ENCODE data around the gene SEC24B.
A peak's percentile ranks its signal among the peaks of the same experiment; 100 is the strongest.

- TF ChIP-seq, protein P1, sequence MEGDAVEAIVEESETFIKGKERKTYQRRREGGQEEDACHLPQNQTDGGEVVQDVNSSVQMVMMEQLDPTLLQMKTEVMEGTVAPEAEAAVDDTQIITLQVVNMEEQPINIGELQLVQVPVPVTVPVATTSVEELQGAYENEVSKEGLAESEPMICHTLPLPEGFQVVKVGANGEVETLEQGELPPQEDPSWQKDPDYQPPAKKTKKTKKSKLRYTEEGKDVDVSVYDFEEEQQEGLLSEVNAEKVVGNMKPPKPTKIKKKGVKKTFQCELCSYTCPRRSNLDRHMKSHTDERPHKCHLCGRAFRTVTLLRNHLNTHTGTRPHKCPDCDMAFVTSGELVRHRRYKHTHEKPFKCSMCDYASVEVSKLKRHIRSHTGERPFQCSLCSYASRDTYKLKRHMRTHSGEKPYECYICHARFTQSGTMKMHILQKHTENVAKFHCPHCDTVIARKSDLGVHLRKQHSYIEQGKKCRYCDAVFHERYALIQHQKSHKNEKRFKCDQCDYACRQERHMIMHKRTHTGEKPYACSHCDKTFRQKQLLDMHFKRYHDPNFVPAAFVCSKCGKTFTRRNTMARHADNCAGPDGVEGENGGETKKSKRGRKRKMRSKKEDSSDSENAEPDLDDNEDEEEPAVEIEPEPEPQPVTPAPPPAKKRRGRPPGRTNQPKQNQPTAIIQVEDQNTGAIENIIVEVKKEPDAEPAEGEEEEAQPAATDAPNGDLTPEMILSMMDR (IDR thresholded peaks at IDR 0.05; ENCODE audit: low read depth, low read length, missing input control) = no peak
- TF ChIP-seq ZBTB33 (IDR thresholded peaks at IDR 0.05) (peak; percentile 71), YY1 (IDR thresholded peaks at IDR 0.05) (peak; percentile 52), RAD21 (IDR thresholded peaks at IDR 0.05) (peak; percentile 35 to 69), MAX (IDR thresholded peaks at IDR 0.05) (peak; percentile 82), FOXA1 (IDR thresholded peaks at IDR 0.05) (peak; percentile 34), REST (IDR thresholded peaks at IDR 0.05) (peak; percentile 62), SP1 (IDR thresholded peaks at IDR 0.05) (peak; percentile 91), TAF1 (conservative IDR thresholded peaks at IDR 0.05) (peak; percentile 57)
These were observed 2.0 kb downstream of the SEC24B start for GRCh38 chr4:109435635-109436034.

Measured in liver (tissue), 3 donors.